Neural progenitor cell (in vitro differentiated cells): ENCODE results near the gene ADCK1. TPM values are rescaled to one million over a fixed set of nuclear protein-coding genes. Genes with fewer than 3 reads are reported as not detected.
"Not testable (repeated sequence)": the region's sequence is repeated elsewhere in the genome, so short reads cannot be mapped to it uniquely, and the experiment has no call there.

Source experiments
- DNase-seq: peaks from one replicate; pipeline ENCODE4 v3.0.0-alpha.2; 2016; ENCODE audit warnings: low spot score
- H2AFZ ChIP-seq: fragments of 200-600 bp; sonication (generic); replicated peaks from 2 replicates; pipeline ENCODE4 v1.6.1; 2016; ENCODE audit warnings: antibody characterized with exemption
- H3F3A ChIP-seq: fragments of 200-600 bp; sonication (generic); 2 replicates; pipeline ENCODE4 v1.6.1; 2016; ENCODE audit warnings: antibody characterized with exemption, low read depth
- H3K27ac ChIP-seq: fragments of 200-600 bp; sonication (generic); 2 replicates; pipeline ENCODE4 v1.5.1; 2016; ENCODE audit warnings: mild to moderate bottlenecking
- H3K27me3 ChIP-seq: fragments of 200-600 bp; sonication (generic); 2 replicates; pipeline ENCODE4 v1.6.1; 2016; ENCODE audit warnings: mild to moderate bottlenecking, moderate library complexity
- H3K36me3 ChIP-seq: fragments of 200-600 bp; sonication (generic); 2 replicates; pipeline ENCODE4 v1.5.1; 2016
- H3K4me1 ChIP-seq: fragments of 200-600 bp; sonication (generic); 2 replicates; pipeline ENCODE4 v1.6.1; 2016; ENCODE audit warnings: mixed run types
- H3K4me2 ChIP-seq: fragments of 200-600 bp; sonication (generic); 2 replicates; pipeline ENCODE4 v1.6.1; 2016
- H3K4me3 ChIP-seq: fragments of 200-600 bp; sonication (generic); 2 replicates; pipeline ENCODE4 v1.5.1; 2016
- H3K79me2 ChIP-seq: fragments of 200-600 bp; sonication (generic); 2 replicates; pipeline ENCODE4 v1.6.1; 2016; ENCODE audit warnings: low read depth
- H3K9ac ChIP-seq: fragments of 200-600 bp; sonication (generic); 2 replicates; pipeline ENCODE4 v1.6.1; 2016
- H3K9me3 ChIP-seq: fragments of 200-600 bp; sonication (generic); 2 replicates; pipeline ENCODE4 v1.5.1; 2016; ENCODE audit warnings: low read depth
- H4K20me1 ChIP-seq: fragments of 200-600 bp; sonication (generic); 2 replicates; pipeline ENCODE4 v1.6.1; 2016; ENCODE audit warnings: low read depth
- H3K27ac Mint-ChIP-seq: 3 replicates; pipeline ENCODE4 v1.8.0; 2021; ENCODE audit warnings: mixed read lengths
- H3K27me3 Mint-ChIP-seq: 2 replicates; pipeline ENCODE4 v1.8.0; 2022; ENCODE audit warnings: low read depth, mild to moderate bottlenecking, inconsistent platforms, moderate library complexity, mixed read lengths; ENCODE audit not compliant: insufficient read depth
- H3K36me3 Mint-ChIP-seq: 3 replicates; pipeline ENCODE4 v1.8.0; 2021; ENCODE audit warnings: mixed read lengths
- H3K4me1 Mint-ChIP-seq: 3 replicates; pipeline ENCODE4 v1.8.0; 2021; ENCODE audit warnings: mixed read lengths
- H3K4me3 Mint-ChIP-seq: 3 replicates; pipeline ENCODE4 v1.8.0; 2021; ENCODE audit warnings: mild to moderate bottlenecking, moderate library complexity, mixed read lengths
- H3K9me3 Mint-ChIP-seq: 3 replicates; pipeline ENCODE4 v1.8.0; 2020; ENCODE audit warnings: mixed read lengths
- CTCF ChIP-seq: fragments of 200-600 bp; sonication (generic); IDR thresholded peaks from 2 replicates; pipeline ENCODE4 v1.5.1; 2017; ENCODE audit warnings: antibody characterized with exemption, mild to moderate bottlenecking
- EZH2 ChIP-seq: fragments of 200-600 bp; sonication (generic); IDR thresholded peaks from 2 replicates; pipeline ENCODE4 v1.6.1; 2017; ENCODE audit warnings: antibody characterized with exemption, mild to moderate bottlenecking, moderate library complexity
- EZH2phosphoT487 ChIP-seq: fragments of 200-600 bp; sonication (generic); IDR thresholded peaks from 2 replicates; pipeline ENCODE4 v1.6.1; 2017; ENCODE audit warnings: antibody characterized with exemption
- total RNA-seq: library from RNA; depleted of rRNA; stranded (reverse); fragments of >200 nt; gene quantifications from 2 replicates; pipeline ENCODE4 v1.2.3, GENCODE V29; 2015; ENCODE audit warnings: low replicate concordance

ADCK1 gene
- total RNA-seq, 1 donor from 2014 or later = 1.6 TPM

GRCh38 chr14:77812028-77812427, 12.1 kb downstream of the ADCK1 start:
- Histone ChIP-seq H3K4me2 (no peak overlapping the region), H3K27ac (no peak overlapping the region), H3F3A (no peaks in the 10 kb centered on the region), H4K20me1 (no peaks in the 10 kb centered on the region), H3K9me3 (no peaks in the 10 kb centered on the region), H3K4me3 (no peak overlapping the region), H3K27me3 (no peaks in the 10 kb centered on the region), H3K4me1 (no peaks in the 10 kb centered on the region), H2AFZ (no peak overlapping the region), H3K79me2 (no peaks in the 10 kb centered on the region), H3K36me3 (no peaks in the 10 kb centered on the region), H3K9ac (no peak overlapping the region)
- Mint-ChIP-seq H3K27ac (no peak overlapping the region), H3K4me1 (no peaks in the 10 kb centered on the region), H3K36me3 (no peaks in the 10 kb centered on the region), H3K4me3 (no peak overlapping the region), H3K27me3 (no peaks in the 10 kb centered on the region), H3K9me3 (no peaks in the 10 kb centered on the region)
- DNase-seq = no peak
- TF ChIP-seq EZH2 (no peak), CTCF (no peak), EZH2phosphoT487 (no peak)

- H3K4me1 Mint-ChIP-seq, H3K27ac ChIP-seq, H3K4me2 ChIP-seq, H3K4me3 Mint-ChIP-seq, H3K9me3 ChIP-seq, H3K4me1 ChIP-seq, DNase-seq, H3K27me3 Mint-ChIP-seq, H3K9me3 Mint-ChIP-seq, H3K27me3 ChIP-seq, H3K4me3 ChIP-seq, H4K20me1 ChIP-seq, H3K9ac ChIP-seq, H3F3A ChIP-seq, H3K79me2 ChIP-seq, H2AFZ ChIP-seq, H3K36me3 ChIP-seq, H3K27ac Mint-ChIP-seq, H3K36me3 Mint-ChIP-seq: not testable (repeated sequence)
Observed at GRCh38 chr14:77812682-77813081, 12.8 kb downstream of the ADCK1 start.

GRCh38 chr14:77822307-77822706, 22.4 kb downstream of the ADCK1 start:
- Histone ChIP-seq H3K4me1 (no peaks in the 10 kb centered on the region), H4K20me1 (no peaks in the 10 kb centered on the region), H3F3A (no peaks in the 10 kb centered on the region), H3K9me3 (no peaks in the 10 kb centered on the region), H3K4me3 (no peak overlapping the region), H3K79me2 (no peaks in the 10 kb centered on the region), H3K4me2 (no peak overlapping the region), H2AFZ (no peak overlapping the region), H3K36me3 (no peaks in the 10 kb centered on the region), H3K27me3 (no peaks in the 10 kb centered on the region), H3K27ac (no peak overlapping the region), H3K9ac (no peak overlapping the region)
- DNase-seq = no peak
- H3K9me3 Mint-ChIP-seq = no peaks in the 10 kb centered on the region
- TF ChIP-seq EZH2 (no peak), CTCF (no peak), EZH2phosphoT487 (no peak)
- H3K4me3 Mint-ChIP-seq = no peak overlapping the region
- H3K27ac Mint-ChIP-seq = no peak overlapping the region
- H3K4me1 Mint-ChIP-seq = no peaks in the 10 kb centered on the region
- H3K27me3 Mint-ChIP-seq = peaks cover 3% of the 10 kb centered on the region
- H3K36me3 Mint-ChIP-seq = peaks cover 3% of the 10 kb centered on the region

- Histone ChIP-seq H3K4me3 (no peak overlapping the region), H4K20me1 (no peaks in the 10 kb centered on the region), H3K9me3 (no peaks in the 10 kb centered on the region), H3K4me2 (no peak overlapping the region), H3K4me1 (no peaks in the 10 kb centered on the region), H3K27me3 (no peaks in the 10 kb centered on the region), H3K27ac (no peak overlapping the region), H2AFZ (no peak overlapping the region), H3K36me3 (no peaks in the 10 kb centered on the region), H3F3A (no peaks in the 10 kb centered on the region), H3K9ac (no peak overlapping the region), H3K79me2 (no peaks in the 10 kb centered on the region)
- Mint-ChIP-seq H3K4me3 (no peak overlapping the region), H3K27me3 (peaks cover 3% of the 10 kb centered on the region), H3K9me3 (no peaks in the 10 kb centered on the region), H3K27ac (no peak overlapping the region), H3K36me3 (peaks cover 3% of the 10 kb centered on the region), H3K4me1 (no peaks in the 10 kb centered on the region)
- TF ChIP-seq CTCF = no peak
- TF ChIP-seq EZH2 = no peak
- no peak for TF ChIP-seq EZH2phosphoT487
- no peak for DNase-seq
Observed at GRCh38 chr14:77822741-77823140, 22.8 kb downstream of the ADCK1 start.
